Measurements from ENCODE around the gene IGBP1.

Gene IGBP1

DNA sequence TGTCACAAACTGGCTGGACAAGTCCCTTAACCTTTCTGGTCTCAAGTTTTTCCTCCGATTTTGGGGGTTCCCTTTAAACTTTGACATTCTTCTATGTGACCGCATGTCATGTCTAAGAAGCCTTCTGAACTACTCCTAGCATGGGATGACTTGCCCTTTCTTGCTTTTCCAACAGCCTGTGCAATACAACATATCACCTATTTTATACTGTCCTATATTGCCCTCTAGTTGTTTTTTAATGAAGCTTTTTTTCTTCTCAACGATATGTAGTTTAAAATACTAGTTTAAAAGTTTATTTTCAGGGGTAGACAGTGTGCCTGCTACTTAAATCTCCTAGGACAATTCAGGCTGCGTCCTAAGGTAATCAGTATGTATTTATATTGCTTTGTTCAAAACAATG, 1.0 kb upstream of the IGBP1 start:
- Mint-ChIP-seq H3K27me3 (ENCODE audit: low read depth) (no peaks in the 10 kb centered on the region), H3K36me3 (ENCODE audit: low read depth) (peaks cover 10% of the 10 kb centered on the region), H3K4me1 (ENCODE audit: low read depth) (peaks cover 19% of the 10 kb centered on the region), H3K27ac (no peak overlapping the region), H3K9me3 (no peaks in the 10 kb centered on the region), H3K4me3 (peak overlapping the region; percentile 37)

DNA sequence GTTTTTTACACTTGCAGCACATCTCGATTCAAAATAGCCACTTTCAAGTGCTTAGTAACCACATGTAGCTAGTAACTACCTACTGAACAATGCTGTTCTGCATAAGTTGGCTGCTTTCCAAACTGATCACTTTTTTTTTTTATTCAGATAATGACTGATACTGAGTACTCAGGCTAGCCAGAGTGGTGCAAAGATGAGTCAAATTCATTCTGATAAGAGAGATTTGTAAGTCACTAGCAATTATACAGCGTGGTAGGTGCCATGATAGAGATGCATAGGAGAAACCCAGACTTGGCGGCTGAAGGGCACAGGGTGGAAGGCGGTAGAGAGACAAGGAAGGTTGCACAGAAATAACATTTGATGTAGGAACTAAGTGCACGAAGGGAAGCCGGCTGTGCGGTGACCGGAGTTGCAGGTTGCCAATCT, 357 bp upstream of the IGBP1 start:
- peaks cover 19% of the 10 kb centered on the region for H3K4me1 Mint-ChIP-seq (ENCODE audit: low read depth)
- peak overlapping the region; percentile 99 for H3K4me3 Mint-ChIP-seq
- H3K27me3 Mint-ChIP-seq (ENCODE audit: low read depth): no peaks in the 10 kb centered on the region
- peak overlapping the region; percentile 99 for H3K27ac Mint-ChIP-seq
- H3K36me3 Mint-ChIP-seq (ENCODE audit: low read depth): peaks cover 12% of the 10 kb centered on the region
- no peaks in the 10 kb centered on the region for H3K9me3 Mint-ChIP-seq

DNA sequence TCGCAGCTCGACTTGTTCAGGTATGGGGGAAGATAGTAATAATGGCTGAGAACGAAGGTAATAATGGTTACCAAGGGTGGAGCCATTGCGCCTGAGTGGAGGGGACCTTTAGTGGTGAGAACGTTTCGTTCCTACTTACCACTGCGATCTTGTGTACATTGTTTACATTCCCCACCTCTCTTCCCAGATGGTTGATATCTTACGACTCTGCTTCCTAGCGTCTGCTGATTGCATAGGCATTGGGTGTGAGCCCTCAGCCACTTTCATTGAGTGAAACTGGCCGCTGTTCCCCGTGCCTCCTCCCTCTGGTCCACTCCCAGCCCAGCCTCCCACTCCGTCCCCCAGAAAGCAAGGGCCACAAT, 850 bp downstream of the IGBP1 start:
- Mint-ChIP-seq H3K27ac (peak overlapping the region; percentile 99), H3K36me3 (ENCODE audit: low read depth) (peaks cover 12% of the 10 kb centered on the region), H3K9me3 (no peaks in the 10 kb centered on the region), H3K4me3 (peak overlapping the region; percentile 99), H3K4me1 (ENCODE audit: low read depth) (peaks cover 19% of the 10 kb centered on the region), H3K27me3 (ENCODE audit: low read depth) (no peaks in the 10 kb centered on the region)

DNA sequence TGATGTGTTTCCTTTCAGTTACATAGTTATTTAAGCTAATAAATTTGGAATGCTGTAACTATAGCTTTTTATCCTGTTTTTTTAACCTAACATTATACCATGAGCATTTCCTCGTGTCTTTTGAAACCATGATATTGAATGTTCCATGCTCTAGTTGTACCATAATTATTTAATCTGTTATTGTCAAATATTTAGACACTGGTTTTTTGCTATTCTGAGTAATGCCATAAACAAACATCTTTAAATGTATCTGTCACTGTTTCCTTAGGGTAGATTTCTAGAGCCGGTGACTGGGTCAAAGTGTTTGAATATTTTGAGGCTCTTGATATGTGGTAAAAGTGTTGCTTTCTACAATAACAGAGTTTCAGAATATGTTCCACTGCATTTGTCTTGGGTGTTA, 5.4 kb downstream of the IGBP1 start:
- Mint-ChIP-seq H3K36me3 (ENCODE audit: low read depth) (peaks cover 25% of the 10 kb centered on the region), H3K4me1 (ENCODE audit: low read depth) (peaks cover 16% of the 10 kb centered on the region), H3K9me3 (no peaks in the 10 kb centered on the region), H3K27me3 (ENCODE audit: low read depth) (no peaks in the 10 kb centered on the region), H3K27ac (no peak overlapping the region), H3K4me3 (no peak overlapping the region)

DNA sequence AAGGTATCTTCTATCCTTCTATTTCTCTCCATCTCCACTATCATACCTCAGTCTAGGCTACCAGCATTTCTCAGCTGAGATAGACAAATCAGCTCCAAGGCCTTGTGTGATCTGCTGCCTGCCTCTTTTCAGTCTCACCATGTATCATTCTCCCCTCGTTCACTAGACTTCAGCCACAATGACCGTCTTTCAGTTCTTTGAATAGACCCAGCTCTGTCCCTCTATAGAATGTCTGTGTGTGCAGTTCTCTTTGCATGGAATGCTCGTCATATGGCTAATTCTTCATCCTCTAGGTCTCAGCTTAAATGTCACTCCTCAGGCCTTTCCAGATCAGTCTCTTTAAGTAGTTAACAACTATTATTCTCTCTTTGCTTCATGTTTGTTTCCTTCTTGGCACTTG, 6.5 kb downstream of the IGBP1 start:
- Mint-ChIP-seq H3K27me3 (ENCODE audit: low read depth) (no peaks in the 10 kb centered on the region), H3K4me3 (no peak overlapping the region), H3K36me3 (ENCODE audit: low read depth) (peaks cover 25% of the 10 kb centered on the region), H3K27ac (no peak overlapping the region), H3K4me1 (ENCODE audit: low read depth) (peaks cover 16% of the 10 kb centered on the region), H3K9me3 (no peaks in the 10 kb centered on the region)

DNA sequence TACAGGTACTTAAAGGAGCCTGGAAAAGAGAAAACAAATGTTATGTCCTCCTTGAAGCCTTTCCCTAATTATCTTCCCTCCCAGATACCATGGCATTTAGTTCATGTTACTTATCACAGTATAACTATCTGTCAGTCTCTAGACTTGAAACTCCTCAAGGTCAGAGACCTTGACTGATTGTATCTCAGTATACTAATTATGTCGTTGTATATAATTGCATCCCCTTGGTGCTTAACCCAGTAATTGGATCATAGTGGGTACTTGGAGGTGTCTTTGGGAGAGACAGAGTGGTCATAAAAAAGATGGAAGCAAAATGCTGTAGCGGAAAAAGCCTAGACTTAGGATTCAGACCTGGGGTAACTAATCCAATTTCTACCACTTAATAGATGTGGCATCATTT, 8.1 kb downstream of the IGBP1 start:
- Mint-ChIP-seq H3K9me3 (no peaks in the 10 kb centered on the region), H3K36me3 (ENCODE audit: low read depth) (peaks cover 23% of the 10 kb centered on the region), H3K4me3 (no peak overlapping the region), H3K27me3 (ENCODE audit: low read depth) (no peaks in the 10 kb centered on the region), H3K4me1 (ENCODE audit: low read depth) (peaks cover 10% of the 10 kb centered on the region), H3K27ac (no peak overlapping the region)

DNA sequence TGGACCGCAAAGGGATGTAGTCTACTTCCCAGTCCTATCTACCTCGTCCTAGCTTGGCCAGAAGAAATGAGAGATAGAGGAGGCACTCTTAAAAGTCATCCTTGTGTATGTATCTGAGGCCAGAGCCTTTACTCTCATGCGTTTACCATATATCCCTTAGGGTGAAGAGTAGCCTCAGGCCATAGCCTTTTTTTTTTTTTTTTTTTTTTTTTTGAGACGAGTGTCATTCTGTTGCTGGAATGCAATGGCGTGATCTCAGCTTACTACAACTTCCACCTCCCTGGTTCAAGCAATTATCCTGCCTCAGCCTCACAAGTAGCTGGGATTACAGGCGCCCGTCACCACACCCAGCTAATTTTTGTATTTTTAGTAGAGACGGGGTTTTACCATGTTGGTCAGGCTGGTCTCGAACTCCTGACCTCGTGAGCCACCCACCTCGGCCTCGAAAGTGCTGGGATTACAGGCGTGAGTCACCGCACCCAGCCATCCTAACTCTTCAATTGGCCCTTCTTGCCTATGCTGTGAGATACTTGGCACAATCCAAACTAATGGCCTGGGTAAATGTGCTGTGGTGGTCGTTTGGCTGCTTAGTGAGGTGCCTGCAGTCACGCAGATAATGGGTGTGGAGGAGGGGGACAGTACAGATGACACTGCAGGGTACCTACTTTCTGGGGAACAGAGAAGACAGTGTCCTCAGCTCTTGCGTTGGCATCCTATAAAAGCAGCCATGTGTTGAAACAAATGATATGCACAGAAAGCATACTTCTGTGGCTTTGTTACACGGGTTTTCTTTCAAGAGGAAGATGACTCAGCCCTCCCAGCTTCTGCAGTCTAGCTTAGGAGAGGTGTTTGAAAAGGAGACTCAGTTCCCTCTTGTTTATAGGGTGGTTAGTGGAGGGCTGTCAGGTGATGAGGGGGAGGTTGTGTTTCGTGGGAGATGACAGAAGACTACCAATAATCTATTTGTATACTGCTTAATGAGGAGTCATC, 33.6 kb downstream of the IGBP1 start:
- Mint-ChIP-seq H3K27ac (peak overlapping the region; percentile 69), H3K4me3 (no peak overlapping the region), H3K9me3 (no peaks in the 10 kb centered on the region), H3K36me3 (ENCODE audit: low read depth) (peaks cover 5% of the 10 kb centered on the region), H3K4me1 (ENCODE audit: low read depth) (peaks cover 8% of the 10 kb centered on the region), H3K27me3 (ENCODE audit: low read depth) (no peaks in the 10 kb centered on the region)

DNA sequence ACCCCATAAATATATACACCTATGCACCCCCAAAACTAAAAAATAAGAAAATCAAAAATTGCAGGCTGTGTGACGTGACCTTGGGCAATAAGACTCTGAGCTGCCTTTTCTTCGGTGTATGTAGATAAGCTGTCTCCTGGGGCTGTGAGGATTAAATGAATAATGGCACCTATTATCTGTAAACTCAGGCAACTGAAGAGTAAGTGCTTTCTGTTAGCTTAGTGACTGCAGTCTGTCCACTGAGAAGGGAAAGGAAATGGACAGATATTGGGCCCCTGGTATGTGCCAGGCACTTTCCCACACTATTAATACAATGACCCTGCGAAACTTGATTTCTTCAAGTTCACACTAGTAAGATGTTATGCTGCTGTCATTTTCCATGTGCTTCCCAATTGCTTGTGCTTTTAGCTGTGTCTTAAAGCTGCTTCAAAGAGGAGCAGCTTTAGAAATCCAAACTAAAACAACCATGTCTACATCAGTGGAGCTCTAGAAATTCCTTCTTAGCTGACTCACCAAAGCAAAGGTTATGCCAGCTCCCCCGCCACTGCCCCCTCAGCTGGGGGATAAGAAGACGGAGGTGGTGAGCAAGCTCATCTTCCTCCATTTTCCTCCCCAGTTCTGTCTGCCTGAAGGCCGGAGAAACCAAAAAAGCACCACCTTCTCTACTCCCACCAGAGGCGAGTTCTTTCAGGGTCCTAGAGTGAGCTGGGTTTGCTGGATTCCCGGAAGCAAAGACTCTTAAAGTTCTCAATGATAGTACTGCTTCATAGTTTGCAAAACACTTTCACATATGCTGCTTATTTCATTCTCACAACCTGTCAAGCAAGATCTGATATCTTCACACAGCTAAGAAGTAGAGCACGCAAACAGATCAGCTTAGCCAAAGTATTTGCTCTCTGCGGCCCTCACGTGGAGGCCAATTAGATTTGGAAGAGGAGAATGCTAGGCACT, 35.3 kb downstream of the IGBP1 start:
- Mint-ChIP-seq H3K4me1 (ENCODE audit: low read depth) (peaks cover 8% of the 10 kb centered on the region), H3K36me3 (ENCODE audit: low read depth) (peaks cover 5% of the 10 kb centered on the region), H3K27ac (no peak overlapping the region), H3K9me3 (no peaks in the 10 kb centered on the region), H3K27me3 (ENCODE audit: low read depth) (no peaks in the 10 kb centered on the region), H3K4me3 (no peak overlapping the region)

DNA sequence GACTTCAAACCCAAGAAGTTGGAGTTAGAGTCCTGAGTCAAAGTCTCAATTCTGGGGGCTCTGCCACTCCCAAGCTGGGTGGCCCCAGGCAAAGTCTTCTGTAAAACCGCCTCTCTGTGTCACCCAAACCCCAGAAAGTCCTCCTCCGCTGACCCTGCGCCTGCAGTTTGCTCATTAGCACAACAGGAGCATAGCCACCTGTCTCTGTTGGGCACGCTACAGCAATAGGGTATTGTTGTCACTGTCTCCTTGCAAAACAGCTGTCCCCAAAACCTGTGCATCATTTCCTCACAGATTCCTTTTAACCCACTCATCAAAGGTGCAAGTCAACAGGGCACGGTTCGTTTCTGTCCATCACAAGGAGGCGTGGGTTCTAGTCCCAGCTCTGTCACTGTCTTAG, 36.0 kb downstream of the IGBP1 start:
- Mint-ChIP-seq H3K9me3 (no peaks in the 10 kb centered on the region), H3K27ac (no peak overlapping the region), H3K4me3 (no peak overlapping the region), H3K27me3 (ENCODE audit: low read depth) (no peaks in the 10 kb centered on the region), H3K36me3 (ENCODE audit: low read depth) (peaks cover 5% of the 10 kb centered on the region), H3K4me1 (ENCODE audit: low read depth) (peaks cover 8% of the 10 kb centered on the region)

DNA sequence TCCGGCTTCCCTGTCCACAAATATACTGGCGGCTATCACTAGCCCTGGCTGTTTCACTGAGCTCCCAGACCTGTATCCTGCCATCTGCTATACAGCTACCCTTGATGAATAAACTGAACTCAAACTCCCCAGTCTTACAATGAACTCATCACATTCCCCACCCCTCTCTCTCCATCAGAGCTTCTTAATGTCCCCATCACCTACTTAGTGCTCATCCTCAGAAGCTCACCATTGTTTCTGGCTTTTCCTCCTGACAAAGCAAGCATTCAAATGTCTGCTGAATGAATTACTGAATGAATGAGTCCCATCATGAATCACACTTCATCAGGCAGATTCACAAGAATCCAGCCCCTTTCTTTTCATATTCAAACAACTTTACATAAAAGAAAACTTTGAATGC, 38.4 kb downstream of the IGBP1 start:
- Mint-ChIP-seq H3K27me3 (ENCODE audit: low read depth) (no peaks in the 10 kb centered on the region), H3K27ac (no peak overlapping the region), H3K4me1 (ENCODE audit: low read depth) (peaks cover 4% of the 10 kb centered on the region), H3K9me3 (no peaks in the 10 kb centered on the region), H3K4me3 (no peak overlapping the region), H3K36me3 (ENCODE audit: low read depth) (peaks cover 2% of the 10 kb centered on the region)

DNA sequence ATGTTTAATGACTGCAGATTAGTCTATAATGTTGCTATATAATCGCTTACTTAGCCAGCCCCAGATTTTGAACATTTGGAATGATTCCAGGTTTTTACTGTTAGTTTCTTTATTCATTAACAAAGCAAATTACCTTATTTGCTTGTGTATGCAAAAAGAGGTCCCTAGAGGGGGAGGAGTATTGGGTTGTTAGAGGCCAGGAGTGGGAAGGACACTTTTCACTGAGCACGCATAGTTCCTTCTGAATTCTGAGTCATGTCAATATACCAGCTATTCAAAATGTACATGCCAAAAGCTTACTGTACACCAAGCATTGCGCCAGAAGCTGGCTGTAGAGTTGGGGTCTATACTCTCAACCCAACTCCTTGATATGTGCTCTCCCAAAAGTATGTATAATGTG, 39.0 kb downstream of the IGBP1 start:
- H3K36me3 Mint-ChIP-seq (ENCODE audit: low read depth): no peaks in the 10 kb centered on the region
- no peaks in the 10 kb centered on the region for H3K27me3 Mint-ChIP-seq (ENCODE audit: low read depth)
- H3K27ac Mint-ChIP-seq: no peak overlapping the region
- peaks cover 6% of the 10 kb centered on the region for H3K4me1 Mint-ChIP-seq (ENCODE audit: low read depth)
- H3K9me3 Mint-ChIP-seq: no peaks in the 10 kb centered on the region
- H3K4me3 Mint-ChIP-seq: no peak overlapping the region

DNA sequence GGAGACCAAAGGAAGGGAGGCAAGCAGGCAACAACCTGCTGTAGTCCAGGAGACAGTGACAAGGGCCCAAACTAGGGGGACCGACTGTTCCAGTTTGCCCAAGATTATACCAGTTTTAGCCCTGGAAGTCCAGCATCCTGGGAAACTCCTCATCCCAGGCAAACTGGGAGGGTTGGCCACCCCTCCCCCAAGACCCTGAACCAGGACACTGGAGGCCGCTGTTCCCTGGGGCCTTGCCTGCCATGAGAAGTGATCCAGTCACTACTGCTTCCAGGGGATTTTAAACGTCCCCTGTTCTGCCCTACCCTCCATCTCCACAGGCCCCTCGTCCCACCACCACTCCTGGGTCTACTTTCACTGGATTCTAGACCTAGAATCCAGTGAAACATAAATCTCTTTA, 39.7 kb downstream of the IGBP1 start:
- peaks cover 5% of the 10 kb centered on the region for H3K4me1 Mint-ChIP-seq (ENCODE audit: low read depth)
- no peak overlapping the region for H3K4me3 Mint-ChIP-seq
- no peaks in the 10 kb centered on the region for H3K27me3 Mint-ChIP-seq (ENCODE audit: low read depth)
- no peaks in the 10 kb centered on the region for H3K36me3 Mint-ChIP-seq (ENCODE audit: low read depth)
- H3K9me3 Mint-ChIP-seq: no peaks in the 10 kb centered on the region
- no peak overlapping the region for H3K27ac Mint-ChIP-seq

DNA sequence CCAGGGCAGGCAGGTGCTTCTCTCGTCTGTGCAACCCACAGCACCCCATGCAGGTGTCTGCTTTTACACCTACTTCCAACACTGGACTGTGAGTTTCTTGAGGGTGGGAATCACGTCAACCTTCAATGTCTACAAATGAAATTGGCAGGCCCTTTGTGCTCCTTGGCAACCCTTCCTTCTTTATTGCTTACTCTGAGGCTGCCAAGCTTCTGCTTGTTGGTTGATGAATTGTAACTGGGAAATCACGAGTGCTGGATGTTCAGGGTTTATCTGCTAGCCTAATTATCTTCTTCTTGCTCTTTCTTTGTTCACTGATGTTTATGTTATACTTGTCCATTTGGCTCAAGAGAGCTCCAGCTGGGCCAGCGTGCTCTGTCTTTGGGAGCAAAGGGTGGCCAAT, 41.5 kb downstream of the IGBP1 start:
- H3K4me1 Mint-ChIP-seq (ENCODE audit: low read depth): peaks cover 5% of the 10 kb centered on the region
- H3K9me3 Mint-ChIP-seq: no peaks in the 10 kb centered on the region
- no peaks in the 10 kb centered on the region for H3K27me3 Mint-ChIP-seq (ENCODE audit: low read depth)
- H3K36me3 Mint-ChIP-seq (ENCODE audit: low read depth): no peaks in the 10 kb centered on the region
- H3K4me3 Mint-ChIP-seq: no peak overlapping the region
- no peak overlapping the region for H3K27ac Mint-ChIP-seq

DNA sequence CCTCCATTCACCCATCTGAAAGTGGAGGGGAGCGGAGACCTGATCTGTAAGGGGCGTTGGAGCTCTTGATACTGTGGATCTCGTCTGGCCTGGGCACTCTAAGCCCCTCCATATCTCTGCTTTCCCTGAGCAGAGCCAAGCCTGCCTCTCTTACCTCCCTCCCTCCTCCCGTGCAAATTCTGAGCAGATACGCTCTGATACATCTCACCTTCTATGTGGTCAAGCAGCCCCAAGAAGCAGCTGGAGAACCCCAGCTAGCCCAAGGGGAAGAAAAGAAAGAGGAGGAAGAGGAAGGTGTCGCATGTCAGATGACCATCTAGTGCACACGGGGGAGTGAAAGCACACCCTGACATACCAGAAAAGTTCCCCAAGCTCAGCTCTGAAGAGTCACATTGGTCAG, 42.1 kb downstream of the IGBP1 start:
- Mint-ChIP-seq H3K9me3 (no peaks in the 10 kb centered on the region), H3K36me3 (ENCODE audit: low read depth) (no peaks in the 10 kb centered on the region), H3K27ac (no peak overlapping the region), H3K4me3 (no peak overlapping the region), H3K27me3 (ENCODE audit: low read depth) (no peaks in the 10 kb centered on the region), H3K4me1 (ENCODE audit: low read depth) (peaks cover 5% of the 10 kb centered on the region)
